Fibroblast of skin of left biceps (primary cell): ENCODE results near the gene FARP1.
A peak's percentile ranks its signal among the peaks of the same experiment; 100 is the strongest.

Experiments used
- DNase-seq, 2 experiments: peaks; one replicate each; pipeline ENCODE4 v3.0.0-alpha.2; 2013; ENCODE audit warnings: low read depth in 2 of 2

Gene FARP1

DNA sequence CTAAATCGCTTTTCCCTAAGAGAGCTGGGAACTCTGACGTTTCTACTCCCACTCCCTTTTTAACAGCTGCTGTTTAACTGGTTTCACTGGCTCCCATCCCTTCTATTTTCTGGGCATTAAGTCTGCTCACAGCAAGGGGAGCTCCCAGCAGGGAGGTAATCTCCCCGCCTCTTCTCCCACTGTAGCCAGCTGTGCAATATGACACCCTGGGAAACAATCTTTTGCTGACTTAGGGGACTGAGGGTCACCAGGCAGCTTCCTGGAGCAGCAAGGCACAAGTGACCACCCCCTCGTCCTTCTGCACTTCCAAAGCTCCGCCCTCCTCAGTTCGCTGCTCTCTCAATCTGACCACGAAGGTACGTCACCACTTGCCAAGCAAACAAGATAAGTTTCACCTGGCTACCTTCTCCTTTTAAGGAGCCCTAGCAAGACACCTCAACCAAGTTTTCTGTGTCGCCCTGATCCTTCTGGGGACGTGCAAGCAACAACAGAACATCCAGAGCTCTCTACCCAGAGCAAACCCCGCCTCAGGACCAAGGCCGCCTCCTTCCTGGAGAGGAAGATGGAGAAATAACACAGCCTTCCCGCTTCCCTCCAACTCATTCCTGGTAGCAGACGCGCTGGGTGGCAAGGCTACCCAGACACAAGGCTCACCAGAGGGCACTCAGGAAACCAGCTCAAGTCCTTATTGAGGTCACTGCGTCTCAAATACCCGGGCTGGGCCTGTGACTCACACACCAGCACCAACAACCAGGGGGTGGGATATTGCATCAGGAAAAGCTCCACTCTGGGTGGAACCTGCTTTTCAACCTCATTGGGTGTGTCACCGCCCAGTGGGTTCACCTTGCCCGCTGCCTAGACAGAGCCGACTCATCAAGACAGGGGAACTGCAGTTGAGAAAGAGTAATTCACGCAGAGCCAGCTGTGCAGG is 341.7 kb downstream of the FARP1 start:
- peak in 1 of 2 experiments; percentile 47 for DNase-seq

DNA sequence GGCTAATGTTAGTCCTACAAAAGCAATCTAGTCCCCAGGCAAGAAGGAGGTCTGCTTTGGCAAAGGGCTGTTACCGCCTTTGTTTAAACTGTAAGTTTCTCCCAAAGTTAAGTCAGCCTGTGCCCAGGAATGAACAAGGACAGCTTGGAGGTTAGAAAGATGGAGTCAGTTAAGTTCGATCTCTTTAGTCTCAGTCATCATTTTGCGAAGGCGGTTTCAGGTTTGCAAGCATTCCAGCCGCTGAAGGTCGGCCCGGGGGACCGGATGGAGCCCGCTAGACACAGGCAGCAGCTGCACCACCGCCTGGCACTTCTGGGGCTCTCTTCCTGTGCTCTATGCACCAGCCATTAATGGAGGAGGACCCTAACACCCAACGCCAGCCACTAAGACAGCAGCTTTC is 342.7 kb downstream of the FARP1 start:
- no peak for DNase-seq

DNA sequence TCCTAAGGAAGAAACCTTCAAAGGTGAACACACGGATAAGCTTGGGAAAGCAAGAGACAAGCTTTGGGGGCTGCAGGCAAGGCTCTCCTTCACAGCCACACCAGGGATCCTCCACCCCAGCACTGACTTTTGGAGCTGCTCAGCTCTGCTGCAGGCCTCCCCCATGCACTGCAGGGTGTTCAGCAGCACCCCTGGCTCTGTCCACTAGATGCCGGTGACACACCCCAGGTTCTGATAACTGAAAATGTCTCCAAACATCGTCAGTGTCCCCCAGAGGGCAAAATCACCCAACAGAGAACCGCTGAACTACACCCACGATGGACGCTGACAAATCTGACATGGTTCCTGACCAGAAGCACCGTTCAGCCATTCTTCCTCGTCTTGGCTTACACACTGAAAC is 343.5 kb downstream of the FARP1 start:
- no peak for DNase-seq

- DNase-seq, result no peak
Observed at GRCh38 chr13:98487016-98487415, 344.1 kb downstream of the FARP1 start.

- no peak for DNase-seq
Observed at GRCh38 chr13:98487522-98487921, 344.6 kb downstream of the FARP1 start.

GRCh38 chr13:98488736-98489135 is 345.8 kb downstream of the FARP1 start:
- no peak for DNase-seq

DNA sequence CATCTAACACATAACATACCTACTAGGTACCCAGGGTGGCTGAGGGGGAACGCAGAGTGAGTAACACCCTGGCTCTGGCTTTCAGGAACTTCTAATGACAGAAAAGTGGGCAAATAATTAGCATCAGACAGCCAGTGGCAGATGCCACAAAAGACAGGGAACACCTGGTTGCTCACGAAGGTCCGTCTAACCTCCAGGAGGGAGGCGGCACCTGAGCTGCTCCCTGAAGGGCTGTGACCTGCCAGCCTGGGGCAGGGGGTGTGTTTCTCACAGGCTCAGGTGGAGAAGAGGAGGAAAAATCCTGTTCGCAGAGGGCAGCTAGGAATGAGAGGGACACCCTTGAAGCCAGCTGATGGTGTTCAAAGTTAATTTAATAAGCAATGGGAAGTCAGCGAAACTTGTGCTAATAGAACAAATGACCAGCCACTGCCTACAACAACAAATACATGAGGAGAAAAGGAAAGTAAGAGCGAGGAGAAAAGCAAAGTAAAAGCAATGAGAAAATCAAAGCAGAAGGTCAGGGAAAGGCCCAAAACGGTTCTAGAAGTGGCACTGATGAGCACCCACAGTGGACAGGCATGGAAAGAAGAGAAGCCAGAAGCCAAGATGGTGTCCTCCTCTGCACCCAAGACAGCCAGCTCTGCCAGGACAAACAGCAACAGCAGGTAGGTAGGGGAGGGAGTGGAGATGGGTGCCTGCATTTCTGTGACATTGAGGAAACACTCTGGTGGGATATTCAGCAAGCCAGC is 346.7 kb downstream of the FARP1 start:
- DNase-seq, result no peak

DNA sequence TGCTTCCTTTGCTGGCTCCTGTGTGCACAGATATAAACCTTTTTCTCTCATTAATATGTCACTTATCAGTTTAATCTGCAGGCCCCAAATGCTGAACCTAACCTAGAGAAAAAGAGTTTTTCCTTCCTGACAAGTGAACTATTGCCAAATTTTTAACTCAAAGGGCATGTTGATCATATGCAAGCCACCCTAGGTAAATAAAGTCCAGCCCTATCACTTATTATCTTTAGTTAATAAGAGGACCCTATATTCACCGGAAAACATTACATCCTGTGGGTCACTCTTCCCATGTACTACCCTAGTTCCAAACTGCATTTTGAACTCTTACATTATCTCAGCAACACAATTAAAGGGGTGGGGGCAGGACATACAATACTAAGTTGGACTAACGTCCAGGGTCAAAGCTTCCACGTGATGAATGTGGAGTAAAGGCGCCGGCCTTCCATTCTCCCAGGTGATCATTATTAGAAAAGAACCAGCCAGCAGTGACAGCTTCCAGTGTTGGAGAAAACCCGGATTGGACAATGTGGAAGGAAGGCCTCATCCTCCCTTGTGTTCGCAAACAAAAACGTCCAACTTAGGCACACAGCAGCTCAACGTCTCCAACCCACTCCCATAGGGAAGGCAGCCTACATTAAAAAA is 347.4 kb downstream of the FARP1 start:
- DNase-seq, result no peak

- no peak for DNase-seq
Observed at GRCh38 chr13:98490866-98491265, 348.0 kb downstream of the FARP1 start.

DNA sequence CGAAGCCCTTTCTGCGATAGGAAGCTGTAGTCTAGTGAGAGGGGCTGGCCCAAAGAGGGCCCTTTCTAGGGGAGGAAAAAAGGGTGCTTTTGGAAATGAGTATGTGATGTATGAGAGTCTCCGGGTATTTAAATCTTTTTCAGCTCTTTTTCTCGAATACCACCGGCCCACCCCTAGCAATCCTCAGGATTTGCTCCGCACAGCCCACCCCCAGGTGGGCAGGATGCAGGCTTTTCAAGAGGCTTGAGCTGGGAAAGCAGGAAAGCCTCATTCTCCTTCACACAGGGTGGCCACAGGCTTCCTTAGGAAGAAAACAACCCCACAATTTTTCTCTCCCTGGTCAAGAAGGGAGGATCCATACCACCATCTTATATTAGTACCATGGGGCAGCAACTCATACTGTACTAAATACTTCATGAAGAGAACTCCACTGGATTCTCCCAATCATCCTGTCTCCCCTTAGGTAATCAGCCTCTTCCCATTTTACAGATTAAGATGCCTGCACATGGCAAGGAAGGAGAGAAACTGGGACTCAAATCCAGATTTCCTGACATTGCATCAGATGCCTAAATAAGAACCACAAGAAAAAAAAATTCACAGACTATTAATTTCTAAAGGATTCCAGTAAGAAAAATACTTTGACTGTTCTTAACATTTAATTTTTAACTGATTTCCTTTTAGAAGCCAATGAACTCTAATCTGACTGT is 349.6 kb downstream of the FARP1 start:
- DNase-seq, result peak in 1 of 2 experiments; percentile 47

- DNase-seq, result no peak
Observed at GRCh38 chr13:98493042-98493712, 350.3 kb downstream of the FARP1 start.

- DNase-seq, result no peak
Observed at GRCh38 chr13:98494769-98495168, 351.9 kb downstream of the FARP1 start.

DNA sequence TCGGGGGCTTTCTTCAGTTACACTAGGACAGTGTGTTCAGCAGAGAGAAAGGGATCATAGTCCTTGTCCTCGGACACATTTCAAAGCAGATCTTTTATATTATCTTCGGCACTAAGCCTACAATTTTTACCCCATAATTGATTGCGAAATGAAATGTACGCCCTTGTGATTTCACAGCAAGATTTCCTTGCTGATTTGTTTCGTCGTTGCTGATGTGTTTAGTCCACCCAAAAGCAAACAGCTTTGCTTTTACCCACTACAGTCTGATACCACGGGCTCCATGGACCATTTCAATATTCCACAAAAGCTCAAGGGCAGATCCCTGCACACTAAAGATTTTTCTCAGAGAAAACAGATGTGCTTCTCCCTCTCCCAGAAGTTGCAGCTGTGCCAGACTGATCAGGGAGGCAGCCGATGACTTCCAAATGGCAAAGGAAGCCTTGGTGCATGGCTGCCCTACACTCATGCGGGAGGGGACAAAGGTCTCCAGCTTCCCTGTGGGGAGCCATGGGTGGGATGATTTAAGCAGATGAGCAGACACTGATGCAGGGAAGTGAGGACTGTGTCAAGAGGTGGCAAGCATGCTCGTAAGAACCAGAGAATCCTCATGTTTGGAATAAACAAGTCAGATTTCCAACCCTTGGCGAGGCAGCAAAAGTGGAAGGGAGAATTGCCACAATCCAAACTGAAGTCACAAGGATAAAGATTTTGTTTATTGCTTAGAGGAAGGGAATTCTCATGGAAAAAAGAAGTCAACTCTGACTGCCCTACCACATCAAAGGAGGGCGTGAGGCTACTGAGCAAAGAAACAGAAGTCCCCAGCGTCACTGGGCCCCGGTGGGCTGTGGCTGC is 353.0 kb downstream of the FARP1 start:
- no peak for DNase-seq

- no peak for DNase-seq
Observed at GRCh38 chr13:98496479-98496791, 353.5 kb downstream of the FARP1 start.

GRCh38 chr13:98496966-98497365 is 354.1 kb downstream of the FARP1 start:
- DNase-seq, result no peak

DNA sequence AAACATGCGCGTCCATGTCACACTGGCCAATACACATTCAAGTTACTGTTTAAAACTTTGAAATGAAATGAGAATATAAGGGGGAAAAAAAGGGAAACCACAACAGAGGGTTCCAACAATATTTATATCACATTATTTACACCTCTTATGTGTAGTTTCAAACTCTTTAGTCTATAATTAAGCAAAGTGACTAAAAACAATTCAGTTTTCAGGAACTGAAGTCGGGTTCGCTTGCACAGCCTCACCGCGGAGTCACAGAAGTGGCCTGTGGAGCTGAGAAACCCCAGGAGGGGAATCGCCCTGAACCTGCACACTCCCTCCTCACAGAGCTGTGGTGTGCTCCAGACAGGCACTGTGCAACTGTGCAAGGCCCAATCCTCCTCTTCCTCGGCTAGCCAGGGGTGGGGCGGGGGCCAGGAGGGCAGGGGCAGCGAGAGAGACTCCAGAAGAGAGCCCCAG is 358.1 kb downstream of the FARP1 start:
- DNase-seq, result no peak

- DNase-seq, result no peak
Observed at GRCh38 chr13:98503175-98504028, 360.5 kb downstream of the FARP1 start.

DNA sequence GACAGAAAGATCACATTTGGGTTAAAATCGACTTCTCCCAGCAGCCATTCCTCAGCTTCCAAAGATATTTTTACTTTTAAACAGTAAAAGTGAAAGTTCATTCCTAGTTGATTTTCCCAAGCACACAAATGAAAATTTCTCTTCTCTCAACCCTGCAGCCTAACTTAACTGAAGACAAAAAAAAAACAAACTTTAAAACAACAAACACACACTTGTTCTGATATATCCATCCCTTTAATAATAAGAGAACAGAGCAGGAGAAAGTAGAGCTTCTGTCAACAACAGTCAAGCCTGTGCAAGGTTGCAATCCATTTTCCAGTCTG is 361.1 kb downstream of the FARP1 start:
- DNase-seq, result no peak

DNA sequence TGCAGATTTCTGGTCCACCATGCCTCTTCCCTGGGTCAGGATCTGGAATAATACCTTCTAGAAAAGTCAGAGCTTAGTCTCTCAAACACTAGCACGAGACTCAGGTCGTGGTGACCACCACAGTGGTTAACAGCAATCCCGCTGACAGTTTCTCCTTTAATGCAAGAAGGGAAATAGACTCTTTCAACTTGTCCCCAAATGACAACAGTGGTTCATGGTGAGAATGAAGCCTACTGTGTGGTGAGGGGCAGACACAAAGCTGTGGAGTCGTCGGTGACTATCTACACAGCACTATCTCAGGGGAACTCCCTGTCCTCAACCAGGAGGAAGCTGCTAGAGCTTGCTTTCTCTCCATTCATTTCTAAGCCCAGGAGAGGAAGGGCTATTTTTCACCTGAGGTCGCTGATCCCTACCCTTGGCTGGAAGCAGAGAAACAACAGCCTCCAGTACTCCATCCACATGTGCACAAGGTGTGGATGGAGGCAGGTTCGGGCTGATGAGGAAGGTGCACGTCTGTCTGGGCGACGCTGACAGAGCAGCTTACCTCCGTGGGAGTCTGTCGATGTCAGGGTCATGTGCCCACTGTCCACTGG is 361.6 kb downstream of the FARP1 start:
- DNase-seq, result no peak
